ENCODE data around the gene CD93.

DNA sequence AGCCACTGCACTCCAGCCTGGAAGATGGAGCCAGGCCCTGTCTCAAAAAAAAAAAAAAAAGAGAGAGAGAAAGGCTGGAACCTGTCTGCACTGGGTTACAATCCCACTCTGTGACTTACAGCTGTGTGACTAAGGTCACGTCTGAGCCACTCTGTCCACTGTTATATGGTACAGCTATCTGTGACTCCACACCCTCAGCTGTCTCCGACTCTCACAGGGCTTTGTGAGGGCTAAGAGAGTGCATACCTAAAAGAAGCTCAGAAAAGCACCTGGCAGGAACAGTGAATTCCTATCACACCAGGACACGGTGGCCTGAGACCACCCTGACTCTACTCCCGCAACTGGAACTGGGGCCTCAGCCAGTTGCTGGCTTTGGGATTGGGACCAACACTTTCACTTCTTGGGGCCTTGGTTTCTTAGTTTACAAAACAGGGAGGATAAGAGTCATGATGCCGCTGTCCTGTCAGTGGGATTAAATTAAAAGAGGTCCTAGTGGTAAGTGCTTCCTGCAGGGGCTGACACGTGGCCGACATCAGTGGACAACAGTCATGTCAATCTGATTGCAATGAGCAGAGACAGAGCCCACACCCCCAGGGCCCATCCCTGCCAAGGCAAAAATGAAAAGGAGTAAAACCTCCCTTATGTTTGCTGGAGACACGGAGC is 5.7 kb upstream of the CD93 start:
- TF ChIP-seq, protein P1, sequence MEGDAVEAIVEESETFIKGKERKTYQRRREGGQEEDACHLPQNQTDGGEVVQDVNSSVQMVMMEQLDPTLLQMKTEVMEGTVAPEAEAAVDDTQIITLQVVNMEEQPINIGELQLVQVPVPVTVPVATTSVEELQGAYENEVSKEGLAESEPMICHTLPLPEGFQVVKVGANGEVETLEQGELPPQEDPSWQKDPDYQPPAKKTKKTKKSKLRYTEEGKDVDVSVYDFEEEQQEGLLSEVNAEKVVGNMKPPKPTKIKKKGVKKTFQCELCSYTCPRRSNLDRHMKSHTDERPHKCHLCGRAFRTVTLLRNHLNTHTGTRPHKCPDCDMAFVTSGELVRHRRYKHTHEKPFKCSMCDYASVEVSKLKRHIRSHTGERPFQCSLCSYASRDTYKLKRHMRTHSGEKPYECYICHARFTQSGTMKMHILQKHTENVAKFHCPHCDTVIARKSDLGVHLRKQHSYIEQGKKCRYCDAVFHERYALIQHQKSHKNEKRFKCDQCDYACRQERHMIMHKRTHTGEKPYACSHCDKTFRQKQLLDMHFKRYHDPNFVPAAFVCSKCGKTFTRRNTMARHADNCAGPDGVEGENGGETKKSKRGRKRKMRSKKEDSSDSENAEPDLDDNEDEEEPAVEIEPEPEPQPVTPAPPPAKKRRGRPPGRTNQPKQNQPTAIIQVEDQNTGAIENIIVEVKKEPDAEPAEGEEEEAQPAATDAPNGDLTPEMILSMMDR (IDR thresholded peaks at IDR 0.05) = no peak
- TF ChIP-seq POLR2A (IDR thresholded peaks at IDR 0.05) = no peak
